Lower leg skin (tissue), 4 donors: ENCODE measurements around the gene CDK1. TPM values are rescaled to one million over a fixed set of nuclear protein-coding genes. Genes with fewer than 3 reads are reported as not detected.
A peak's percentile ranks its signal among the peaks of the same experiment; 100 is the strongest.

Experiments used
- DNase-seq, 2 donors: peaks; one replicate each; pipeline ENCODE4 v3.0.0-alpha.2; 2019; ENCODE audit warnings: low spot score in 2 of 2
- H3K4me3 ChIP-seq: fragments of 200-600 bp; sonication (generic); 2 replicates; pipeline ENCODE4 v1.5.1; 2017; ENCODE audit warnings: mild to moderate bottlenecking, low read depth; ENCODE audit not compliant: poor library complexity, severe bottlenecking
- POLR2A ChIP-seq, 2 donors: fragments of 450-650 bp; IDR thresholded peaks; one replicate each; pipeline ENCODE4 v1.6.1; 2016 to 2017; ENCODE audit warnings: antibody characterized with exemption in 2 of 2, mild to moderate bottlenecking in 1 of 2, moderate library complexity in 1 of 2
- WGBS, 2 donors: methylation state at CpG; one replicate each; pipeline ENCODE4 v1.1.5; 2018; 5-methylcytosine and 5-hydroxymethylcytosine counted together
- intact Hi-C: fragments of 100-400 bp; cut with DNase I; formaldehyde crosslinking; loops from one replicate; pipeline ENCODE4 v1.15.0; 2023; ENCODE audit warnings: low total_unique reads
- total RNA-seq, 4 donors: library from RNA; depleted of rRNA; stranded (reverse); fragments of >200 nt; gene quantifications; one replicate each; pipeline ENCODE4 v1.1.0, GENCODE V29; 2016
- TF ChIP-seq, protein P1 (sequence below), 3 donors: fragments of 450-650 bp; IDR thresholded peaks; one replicate each; pipeline ENCODE4 v1.5.1; 2016; ENCODE audit warnings: antibody characterized with exemption in 3 of 3, mild to moderate bottlenecking in 3 of 3, moderate library complexity in 2 of 3

Gene CDK1
- total RNA-seq, 4 donors from 2014 or later = 5.1 to 8.4 (median 6.5) TPM

DNA sequence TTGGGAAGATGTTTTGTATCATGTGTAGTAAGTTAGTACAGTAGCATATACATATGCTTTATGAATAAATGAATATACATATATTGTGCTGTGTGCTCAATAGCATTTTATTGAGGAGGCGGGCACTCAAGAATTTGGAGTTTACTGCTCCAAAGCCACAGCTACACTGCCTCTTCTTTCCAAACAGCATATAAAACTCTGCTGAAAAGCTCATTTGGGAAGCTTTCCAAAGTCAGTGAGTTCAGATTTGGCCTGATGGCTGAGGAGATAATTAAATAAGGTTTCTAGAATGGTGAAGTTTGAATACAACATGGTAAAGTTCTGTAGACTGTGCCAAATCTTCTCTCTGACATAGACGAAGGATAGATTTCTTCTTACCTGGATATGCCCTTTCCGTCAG, 29.8 kb downstream of the CDK1 start:
- no peak overlapping the region for H3K4me3 ChIP-seq
- intact Hi-C loops = no loop called here
- DNase-seq = no peak
- no peak for TF ChIP-seq POLR2A (IDR thresholded peaks at IDR 0.05)
- TF ChIP-seq, protein P1, sequence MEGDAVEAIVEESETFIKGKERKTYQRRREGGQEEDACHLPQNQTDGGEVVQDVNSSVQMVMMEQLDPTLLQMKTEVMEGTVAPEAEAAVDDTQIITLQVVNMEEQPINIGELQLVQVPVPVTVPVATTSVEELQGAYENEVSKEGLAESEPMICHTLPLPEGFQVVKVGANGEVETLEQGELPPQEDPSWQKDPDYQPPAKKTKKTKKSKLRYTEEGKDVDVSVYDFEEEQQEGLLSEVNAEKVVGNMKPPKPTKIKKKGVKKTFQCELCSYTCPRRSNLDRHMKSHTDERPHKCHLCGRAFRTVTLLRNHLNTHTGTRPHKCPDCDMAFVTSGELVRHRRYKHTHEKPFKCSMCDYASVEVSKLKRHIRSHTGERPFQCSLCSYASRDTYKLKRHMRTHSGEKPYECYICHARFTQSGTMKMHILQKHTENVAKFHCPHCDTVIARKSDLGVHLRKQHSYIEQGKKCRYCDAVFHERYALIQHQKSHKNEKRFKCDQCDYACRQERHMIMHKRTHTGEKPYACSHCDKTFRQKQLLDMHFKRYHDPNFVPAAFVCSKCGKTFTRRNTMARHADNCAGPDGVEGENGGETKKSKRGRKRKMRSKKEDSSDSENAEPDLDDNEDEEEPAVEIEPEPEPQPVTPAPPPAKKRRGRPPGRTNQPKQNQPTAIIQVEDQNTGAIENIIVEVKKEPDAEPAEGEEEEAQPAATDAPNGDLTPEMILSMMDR (IDR thresholded peaks at IDR 0.05) = no peak
- WGBS, 2 donors = 54 to 71% methylated on average over 3 of the region's 3 CpGs

DNA sequence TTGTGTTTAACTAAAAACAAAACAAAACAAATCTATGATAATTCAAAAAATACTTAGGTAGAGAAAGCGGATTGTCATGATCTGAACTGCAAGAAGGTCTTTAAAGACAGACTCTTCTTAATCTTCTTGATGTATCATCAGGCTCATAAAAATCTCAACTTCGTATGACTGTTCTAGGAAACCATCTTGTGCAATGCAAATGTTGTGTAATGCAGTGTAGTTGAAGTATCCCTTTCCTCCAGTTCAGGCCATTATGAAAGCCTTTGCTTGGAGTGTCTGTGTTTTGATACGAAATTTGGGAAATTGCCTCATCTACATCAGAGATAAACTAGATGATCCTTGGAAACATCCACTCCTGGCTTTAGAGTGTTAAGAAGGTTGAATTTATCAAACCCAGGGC, 30.9 kb downstream of the CDK1 start:
- intact Hi-C loops = no loop called here
- 78 to 87% methylated on average over 3 of the region's 3 CpGs for WGBS, 2 donors
- TF ChIP-seq POLR2A (IDR thresholded peaks at IDR 0.05) = no peak
- TF ChIP-seq, protein P1 (IDR thresholded peaks at IDR 0.05) = no peak

DNA sequence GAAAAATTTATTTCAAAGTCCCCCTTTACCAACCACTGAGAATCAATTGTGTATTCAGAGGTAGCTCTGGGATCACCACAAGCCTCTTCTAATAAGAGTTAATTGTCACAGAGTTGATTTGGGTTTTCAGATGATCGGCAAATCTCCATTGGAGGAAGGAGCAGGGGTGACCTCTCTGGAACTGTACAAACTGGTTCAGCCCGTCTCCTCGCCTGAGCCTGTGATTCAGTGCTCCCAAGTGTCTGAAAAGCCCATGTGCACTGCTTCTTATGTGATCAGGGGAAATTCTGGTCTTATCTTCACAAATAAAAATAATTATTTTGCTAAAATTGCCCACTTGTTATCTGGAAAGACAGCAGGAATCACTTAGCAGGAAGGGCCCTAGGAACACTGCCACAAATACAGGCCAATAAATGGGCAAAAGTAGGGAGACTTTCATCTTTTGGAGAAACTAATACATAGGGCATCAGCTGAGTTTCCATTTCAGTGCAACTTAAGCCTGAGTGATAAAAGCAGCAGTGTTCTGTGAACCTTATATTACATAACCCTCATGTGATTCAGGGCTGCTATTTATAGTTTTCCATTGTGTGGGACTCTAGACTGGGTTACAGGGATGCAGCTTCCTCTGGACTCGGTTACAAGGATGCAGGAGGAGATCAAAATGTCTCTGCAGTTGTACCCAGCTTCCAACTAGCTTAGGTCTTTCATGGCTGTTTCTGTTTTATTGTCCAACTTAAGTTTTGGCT, 32.3 kb downstream of the CDK1 start:
- 25 to 40% methylated on average over 4 of the region's 4 CpGs for WGBS, 2 donors
- intact Hi-C loops = loop anchor here (10.0 kb wide), 2 partner anchors 154 to 474 kb away; no protein-coding TSS in a partner anchor
- no peak for DNase-seq
- TF ChIP-seq, protein P1 (IDR thresholded peaks at IDR 0.05) = no peak
- TF ChIP-seq POLR2A (IDR thresholded peaks at IDR 0.05) = no peak
- H3K4me3 ChIP-seq = no peak overlapping the region

More for the DNA sequence above, 30.9 kb downstream of the CDK1 start:
- no peak for DNase-seq
- no peak overlapping the region for H3K4me3 ChIP-seq

DNA sequence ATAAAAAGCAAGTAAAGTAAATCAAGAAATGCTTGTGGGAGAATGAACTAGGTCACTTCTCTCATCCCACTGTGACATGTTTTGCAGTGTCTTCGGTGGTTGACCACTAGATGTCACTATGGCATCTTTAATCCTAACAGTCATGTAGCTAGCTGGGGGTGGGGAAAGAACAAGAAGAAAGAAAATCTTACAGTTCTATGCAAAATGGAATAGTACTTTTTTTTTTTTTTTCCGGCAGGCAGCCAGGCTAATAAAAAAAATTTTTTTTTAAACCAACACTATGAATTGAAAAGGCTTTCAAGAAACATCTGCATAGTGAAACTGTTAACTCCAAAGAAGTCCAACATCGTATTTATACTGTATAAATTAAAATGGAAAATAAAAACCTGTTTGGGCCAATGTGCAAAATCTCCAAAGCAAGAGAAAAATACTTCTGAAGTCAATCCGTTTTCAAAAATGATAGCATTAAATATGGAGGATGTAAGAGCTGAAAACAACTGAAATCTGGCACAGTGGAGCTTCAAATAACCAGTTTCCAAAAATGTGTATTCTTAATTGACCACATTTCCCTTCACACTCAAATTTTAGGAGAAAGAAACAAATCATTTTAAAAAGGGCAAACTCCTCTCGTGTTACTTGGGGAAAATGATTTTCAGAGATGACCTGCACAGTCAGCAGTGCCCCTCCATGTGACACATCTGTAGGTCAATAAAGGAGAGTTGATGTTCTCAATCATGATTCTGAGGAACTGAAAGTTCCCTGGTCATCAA, 38.5 kb downstream of the CDK1 start:
- H3K4me3 ChIP-seq = no peak overlapping the region
- intact Hi-C loops = loop anchor here (10.0 kb wide), 2 partner anchors 148 to 468 kb away; no protein-coding TSS in a partner anchor
- TF ChIP-seq, protein P1 (IDR thresholded peaks at IDR 0.05) = no peak
- no peak for TF ChIP-seq POLR2A (IDR thresholded peaks at IDR 0.05)
- DNase-seq = peak in 1 of 2 donors; percentile 63
- 11 to 12% methylated on average over 5 of the region's 5 CpGs for WGBS, 2 donors

DNA sequence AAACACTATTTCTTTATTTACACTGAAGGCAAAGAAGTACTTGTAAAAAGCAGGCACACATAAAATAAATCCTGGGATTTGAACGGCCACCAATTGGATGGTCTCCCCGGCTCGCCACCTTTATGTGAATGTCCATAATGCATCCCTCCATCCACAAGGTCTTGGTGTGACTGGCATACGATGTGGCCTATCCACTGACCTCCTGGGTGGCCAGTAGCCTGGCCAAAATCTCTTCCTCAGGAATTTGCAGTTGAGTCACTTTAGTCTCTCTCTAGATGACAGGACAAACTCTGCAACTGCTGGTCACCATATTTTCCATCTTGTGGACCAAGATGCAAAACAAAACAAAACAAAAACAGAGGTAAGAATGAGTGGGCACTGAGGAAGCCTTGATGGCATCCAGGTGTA, 39.1 kb downstream of the CDK1 start:
- no peak overlapping the region for H3K4me3 ChIP-seq
- 72 to 79% methylated on average over 4 of the region's 4 CpGs for WGBS, 2 donors
- TF ChIP-seq, protein P1 (IDR thresholded peaks at IDR 0.05) = no peak
- TF ChIP-seq POLR2A (IDR thresholded peaks at IDR 0.05) = no peak
- intact Hi-C loops = loop anchor here (10.0 kb wide), 2 partner anchors 147 to 467 kb away; no protein-coding TSS in a partner anchor
- DNase-seq = no peak
